GM12872 (cell line): Measurements from ENCODE around the gene C10orf88.

Experiments used
- CTCF ChIP-seq: IDR thresholded peaks from 3 replicates; pipeline ENCODE4 v1.5.1; 2011; ENCODE audit warnings: low read depth, mild to moderate bottlenecking, low read length, moderate library complexity; ENCODE audit not compliant: insufficient read depth

The C10orf88 gene

GRCh38 chr10:122953902-122954730 lies at the start of gene C10orf88:
Gene C10orf88, minus strand, starts transcription at chr10:122954227. Its CDS starts 49 bp downstream, at chr10:122954178.
- no peak for TF ChIP-seq CTCF

- no peak for TF ChIP-seq CTCF
Measured at GRCh38 chr10:123001370-123001769, 47.3 kb upstream of the C10orf88 start.

- TF ChIP-seq CTCF: no peak
Measured at GRCh38 chr10:123000155-123000554, 46.1 kb upstream of the C10orf88 start.

- no peak for TF ChIP-seq CTCF
Measured at GRCh38 chr10:122999347-122999746, 45.3 kb upstream of the C10orf88 start.

- no peak for TF ChIP-seq CTCF
Measured at GRCh38 chr10:122998934-122999333, 44.9 kb upstream of the C10orf88 start.

- TF ChIP-seq CTCF: no peak
Measured at GRCh38 chr10:122998360-122998917, 44.4 kb upstream of the C10orf88 start.

GRCh38 chr10:122997864-122998263 lies 43.8 kb upstream of the C10orf88 start:
- TF ChIP-seq CTCF: no peak
